Smooth muscle cell (in vitro differentiated cells): ENCODE measurements around the gene MEP1A. TPM values are rescaled to one million over a fixed set of nuclear protein-coding genes. Genes with fewer than 3 reads are reported as not detected.

ENCODE experiments used
- DNase-seq: peaks from one replicate; lab custom pipeline; 2025; ENCODE audit not compliant: unreplicated experiment; lab: John Stamatoyannopoulos, UW
- H2AFZ ChIP-seq: fragments of 200-600 bp; sonication (generic); 2 replicates; pipeline ENCODE4 v1.6.0; 2016; ENCODE audit warnings: antibody characterized with exemption, low read depth, mild to moderate bottlenecking
- H3F3A ChIP-seq: fragments of 200-600 bp; sonication (generic); 2 replicates; pipeline ENCODE4 v1.6.0; 2017; ENCODE audit warnings: antibody characterized with exemption, low read depth
- H3K27ac ChIP-seq: fragments of 200-600 bp; sonication (generic); 2 replicates; pipeline ENCODE4 v1.5.1; 2016; ENCODE audit warnings: low read depth, mild to moderate bottlenecking
- H3K27me3 ChIP-seq: fragments of 200-600 bp; sonication (generic); 2 replicates; pipeline ENCODE4 v1.6.1; 2016; ENCODE audit warnings: low read depth, mild to moderate bottlenecking
- H3K36me3 ChIP-seq: fragments of 200-600 bp; sonication (generic); 2 replicates; pipeline ENCODE4 v1.5.1; 2016; ENCODE audit warnings: low read depth
- H3K4me1 ChIP-seq: fragments of 200-600 bp; sonication (generic); 2 replicates; pipeline ENCODE4 v1.5.1; 2016; ENCODE audit warnings: low read depth
- H3K4me2 ChIP-seq: fragments of 200-600 bp; sonication (generic); 2 replicates; pipeline ENCODE4 v1.6.0; 2016; ENCODE audit warnings: mild to moderate bottlenecking
- H3K4me3 ChIP-seq: fragments of 200-600 bp; sonication (generic); 2 replicates; pipeline ENCODE4 v1.5.1; 2016; ENCODE audit warnings: mild to moderate bottlenecking
- H3K79me2 ChIP-seq: fragments of 200-600 bp; sonication (generic); 2 replicates; pipeline ENCODE4 v1.6.0; 2016; ENCODE audit warnings: low read depth, mild to moderate bottlenecking
- H3K9ac ChIP-seq: fragments of 200-600 bp; sonication (generic); 2 replicates; pipeline ENCODE4 v1.6.0; 2016; ENCODE audit warnings: low read depth
- H3K9me3 ChIP-seq: fragments of 200-600 bp; sonication (generic); replicated peaks from 2 replicates; pipeline ENCODE4 v1.5.1; 2016; ENCODE audit warnings: low read depth
- H4K20me1 ChIP-seq: fragments of 200-600 bp; sonication (generic); 2 replicates; pipeline ENCODE4 v1.6.0; 2016; ENCODE audit warnings: low read depth
- CTCF ChIP-seq: fragments of 200-600 bp; sonication (generic); IDR thresholded peaks from 2 replicates; pipeline ENCODE4 v1.5.1; 2017; ENCODE audit warnings: borderline replicate concordance, mild to moderate bottlenecking, antibody characterized with exemption; ENCODE audit not compliant: insufficient read depth, poor library complexity, severe bottlenecking
- WGBS: methylation state at CpG from one replicate; pipeline ENCODE4 v1.1.7; 2016; ENCODE audit warnings: low lambda C conversion rate; 5-methylcytosine and 5-hydroxymethylcytosine counted together
- polyA plus RNA-seq: library from polyadenylated mRNA; unstranded; fragments of >200 nt; fragmentation: Nextera tagmentation; extraction: Ambion mirVana; gene quantifications from 2 replicates; pipeline ENCODE4 v1.2.1, GENCODE V29; 2016
- total RNA-seq: library from RNA; depleted of rRNA; stranded (reverse); fragments of >200 nt; gene quantifications from 2 replicates; pipeline ENCODE4 v1.2.3, GENCODE V29; 2014

MEP1A gene
- total and polyA plus RNA-seq, 2 experiments from 2014 or later = not detected

DNA sequence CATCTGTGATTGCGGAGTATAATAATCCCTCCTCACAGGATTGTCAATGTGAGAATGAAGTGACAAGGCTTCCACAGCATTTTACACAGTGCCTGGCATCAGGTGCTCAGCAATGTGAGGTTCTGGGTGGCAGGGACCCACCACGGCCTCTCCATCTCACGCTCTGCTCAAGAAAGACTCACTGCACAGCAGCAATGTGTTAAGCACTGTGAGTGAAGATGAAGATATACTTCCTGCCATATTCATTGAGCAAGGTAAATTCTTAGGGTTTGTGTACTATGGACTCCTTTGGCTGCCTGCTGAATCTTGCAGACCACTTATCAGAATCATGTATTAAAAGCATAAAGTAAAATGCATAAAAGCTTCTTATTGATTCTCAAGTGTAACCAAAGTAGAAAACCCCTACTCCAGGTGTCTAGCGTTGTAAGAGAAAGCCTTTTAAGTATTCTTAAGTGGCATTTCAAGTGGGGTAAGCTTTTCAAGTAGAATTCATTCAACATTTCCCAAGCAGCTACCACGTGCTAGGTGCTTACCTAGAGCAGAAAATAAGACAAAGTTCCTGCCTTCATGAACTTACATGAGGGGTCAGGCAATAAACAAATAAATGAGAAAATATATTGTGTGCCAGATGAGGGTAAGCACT, 17.0 kb upstream of the MEP1A start:
- Histone ChIP-seq H3K4me1 (no peaks in the 10 kb centered on the region), H3K4me2 (no peak overlapping the region), H3K79me2 (no peaks in the 10 kb centered on the region), H3K36me3 (no peaks in the 10 kb centered on the region), H2AFZ (no peak overlapping the region), H4K20me1 (no peaks in the 10 kb centered on the region), H3K4me3 (no peak overlapping the region), H3F3A (no peaks in the 10 kb centered on the region), H3K9ac (no peak overlapping the region), H3K27ac (no peak overlapping the region), H3K9me3 (no peaks in the 10 kb centered on the region), H3K27me3 (peaks cover 7% of the 10 kb centered on the region)
- no peak for TF ChIP-seq CTCF
- 92% methylated on average over 5 of the region's 5 CpGs for WGBS
- DNase-seq = no peak

- WGBS = 78% methylated on average over 12 of the region's 12 CpGs
- TF ChIP-seq CTCF = no peak
- no peaks in the 10 kb centered on the region for H3K36me3 ChIP-seq
- H4K20me1 ChIP-seq = no peaks in the 10 kb centered on the region
- no peak for DNase-seq
- H3K4me3 ChIP-seq = no peak overlapping the region
- H3K27ac ChIP-seq = no peak overlapping the region
- H3K79me2 ChIP-seq = no peaks in the 10 kb centered on the region
- no peaks in the 10 kb centered on the region for H3K9me3 ChIP-seq
- no peak overlapping the region for H3K4me2 ChIP-seq
- peaks cover 7% of the 10 kb centered on the region for H3K27me3 ChIP-seq
- H3K4me1 ChIP-seq = no peaks in the 10 kb centered on the region
- H2AFZ ChIP-seq = no peak overlapping the region
- no peaks in the 10 kb centered on the region for H3F3A ChIP-seq
- H3K9ac ChIP-seq = no peak overlapping the region
These were observed 15.5 kb upstream of the MEP1A start for GRCh38 chr6:46777476-46778346.

DNA sequence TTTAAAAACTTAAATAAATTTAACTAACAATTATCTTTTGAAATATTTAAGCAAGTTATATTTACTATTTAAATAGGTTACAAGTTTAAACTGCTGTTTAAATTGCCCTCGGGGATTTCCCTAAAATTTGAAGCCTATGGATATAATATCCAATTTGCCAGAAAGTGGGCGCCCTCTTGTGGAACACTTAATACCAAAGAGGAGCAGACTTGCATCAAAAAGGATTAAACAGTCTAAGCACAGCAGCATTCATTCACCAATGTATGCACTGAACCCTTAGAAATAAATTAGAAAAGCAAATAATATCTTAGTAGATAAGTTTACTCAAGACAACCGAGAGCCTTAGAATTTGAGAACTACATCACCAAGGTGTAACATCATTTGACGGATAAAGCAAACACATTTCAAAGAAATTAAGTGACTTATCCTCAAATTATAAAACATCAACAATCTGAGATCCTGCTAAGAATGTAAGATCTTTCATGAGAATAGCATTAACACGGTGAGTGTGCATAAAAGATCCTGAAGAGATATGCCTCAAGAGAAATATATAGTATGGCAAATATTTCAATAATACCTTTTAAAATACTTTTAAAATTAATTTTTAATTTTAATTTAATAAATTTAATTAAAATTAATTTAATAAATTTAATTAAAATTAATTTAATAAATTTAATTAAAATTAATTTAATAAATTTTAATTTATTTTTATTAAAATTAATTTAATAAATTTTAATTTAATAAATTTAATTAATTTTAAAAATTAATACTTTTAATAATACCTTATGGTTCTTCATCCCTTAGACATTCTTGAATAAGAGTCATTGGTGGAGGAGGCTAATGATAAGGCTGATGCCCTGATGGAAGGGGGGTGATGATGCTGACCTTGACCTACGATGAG, 11.5 kb upstream of the MEP1A start:
- Histone ChIP-seq H3K4me1 (no peaks in the 10 kb centered on the region), H3K27ac (no peak overlapping the region), H3K27me3 (peaks cover 7% of the 10 kb centered on the region), H3K9ac (no peak overlapping the region), H3K79me2 (no peaks in the 10 kb centered on the region), H3K36me3 (no peaks in the 10 kb centered on the region), H3K4me2 (no peak overlapping the region), H4K20me1 (no peaks in the 10 kb centered on the region), H2AFZ (no peak overlapping the region), H3F3A (no peaks in the 10 kb centered on the region), H3K9me3 (no peaks in the 10 kb centered on the region), H3K4me3 (no peak overlapping the region)
- WGBS = 37% methylated on average over 6 of the region's 6 CpGs
- no peak for DNase-seq
- peak; percentile 78 for TF ChIP-seq CTCF
